HCT116 (cell line): Measurements from ENCODE around the gene NDUFAF2. TPM values are rescaled to one million over a fixed set of nuclear protein-coding genes. Genes with fewer than 3 reads are reported as not detected.

Experiments
- ATAC-seq: fragments of 200-7000 bp; cut with Tn5 transposase; 2 replicates; pipeline ENCODE4 v1.9.1; 2020; ENCODE audit warnings: mild to moderate bottlenecking, moderate library complexity
- Bru-seq: library from RNA; stranded (reverse); fragments of 400-500 nt; gene quantifications from one replicate; lab custom pipeline; 2021; lab: Mats Ljungman, UMichigan
- BruChase-seq, 2 experiments: library from RNA; stranded (reverse); fragments of 400-500 nt; gene quantifications; one replicate each; lab custom pipeline; 2021; lab: Mats Ljungman, UMichigan
- BruUV-seq: library from RNA; stranded (reverse); fragments of 400-500 nt; replicated peaks from 2 replicates; lab custom pipeline; 2021; lab: Mats Ljungman, UMichigan
- CTCF ChIA-PET: fragments of 300-600 bp; sonication (Branson Sonifier 250); formaldehyde crosslinking; loops from one replicate; lab custom pipeline; 2021; ENCODE audit warnings: antibody characterized with exemption; lab: Charles Lee
- POLR2A ChIA-PET: fragments of 300-600, 350-600 bp; sonication (Branson Sonifier 250); formaldehyde crosslinking; loops from one replicate; lab custom pipeline; 2021; ENCODE audit warnings: antibody characterized with exemption; lab: Charles Lee
- RAD21 ChIA-PET, 2 experiments: fragments of 300-600 bp; sonication (Branson Sonifier 250); formaldehyde crosslinking; loops; one replicate each; lab custom pipeline; 2023; ENCODE audit warnings: low total read pairs in 2 of 2; ENCODE audit not compliant: uncharacterized antibody in 2 of 2, unreplicated experiment in 2 of 2, low non-redundant PET in 1 of 2; lab: Charles Lee
- DNase-seq: peaks from one replicate; pipeline ENCODE4 v3.0.0-alpha.2; 2010; ENCODE audit warnings: low read depth, low spot score
- H2AFZ ChIP-seq: fragments of 200-600 bp; shearing (Covaris generic), sonication (generic); 2 replicates; pipeline ENCODE4 v1.6.1; 2017; ENCODE audit warnings: low read depth, mixed run types, mixed read lengths, antibody characterized with exemption, low read length; ENCODE audit not compliant: poor library complexity, severe bottlenecking
- H3K27ac ChIP-seq: 2 replicates; pipeline ENCODE4 v1.5.1; 2012; ENCODE audit warnings: low read depth, low read length
- H3K27me3 ChIP-seq: fragments of 200-600 bp; sonication (generic); 2 replicates; pipeline ENCODE4 v1.6.1; 2016; ENCODE audit warnings: mixed run types, low read length, mixed read lengths; ENCODE audit not compliant: insufficient read depth
- H3K36me3 ChIP-seq, 2 experiments: fragments of 200-500 bp in 1 of 2; fragments of 200-600 bp in 1 of 2; sonication (Bioruptor generic) in 1 of 2; sonication (generic) in 1 of 2; 2 replicates each; pipeline versions ENCODE4 v1.5.1 to v1.6.1; 2014 to 2016; ENCODE audit warnings: low read length in 2 of 2, inconsistent platforms in 1 of 2, mixed read lengths in 1 of 2, mixed run types in 1 of 2; ENCODE audit not compliant: insufficient read depth in 2 of 2, control insufficient read depth in 1 of 2
- H3K4me1 ChIP-seq, 2 experiments: fragments of 200-600 bp in 1 of 2; sonication (generic) in 1 of 2; 2 replicates each; pipeline versions ENCODE4 v1.5.1 to v1.6.1; 2012 to 2017; ENCODE audit warnings: low read length in 2 of 2, inconsistent platforms in 1 of 2, mild to moderate bottlenecking in 1 of 2, mixed read lengths in 1 of 2, mixed run types in 1 of 2, moderate library complexity in 1 of 2; ENCODE audit not compliant: insufficient read depth in 2 of 2, control insufficient read depth in 1 of 2
- H3K4me2 ChIP-seq: fragments of 200-600 bp; sonication (generic); 2 replicates; pipeline ENCODE4 v1.6.1; 2017; ENCODE audit warnings: mixed run types, low read length, mixed read lengths
- H3K4me3 ChIP-seq, 2 experiments: fragments of 200-600 bp in 1 of 2; sonication (generic) in 1 of 2; replicated peaks in 1 of 2; 2 replicates each; pipeline ENCODE4 v1.5.1; 2011 to 2016; ENCODE audit warnings: low read length in 2 of 2, control low read depth in 1 of 2, low read depth in 1 of 2, mild to moderate bottlenecking in 1 of 2, mixed read lengths in 1 of 2, mixed run types in 1 of 2
- H3K79me2 ChIP-seq: fragments of 200-600 bp; sonication (generic); 2 replicates; pipeline ENCODE4 v1.6.1; 2017; ENCODE audit warnings: mild to moderate bottlenecking, mixed run types, low read length, moderate library complexity, mixed read lengths; ENCODE audit not compliant: insufficient read depth
- H3K9ac ChIP-seq: fragments of 200-600 bp; sonication (generic); 2 replicates; pipeline ENCODE4 v1.6.1; 2016; ENCODE audit warnings: low read length, mixed read lengths
- H3K9me2 ChIP-seq: fragments of 200-600 bp; sonication (generic), shearing (Covaris generic); 2 replicates; pipeline ENCODE4 v1.6.1; 2017; ENCODE audit warnings: mixed run types, mild to moderate bottlenecking, moderate library complexity; ENCODE audit not compliant: insufficient read depth
- H3K9me3 ChIP-seq, 2 experiments: fragments of 200-500 bp in 1 of 2; fragments of 200-600 bp in 1 of 2; sonication (Bioruptor generic) in 1 of 2; sonication (generic) in 1 of 2; 2 replicates each; pipeline ENCODE4 v1.6.1; 2014 to 2017; ENCODE audit warnings: low read length in 2 of 2, mixed read lengths in 2 of 2, inconsistent platforms in 1 of 2, low read depth in 1 of 2, mild to moderate bottlenecking in 1 of 2, mixed run types in 1 of 2, moderate library complexity in 1 of 2; ENCODE audit not compliant: control insufficient read depth in 1 of 2, insufficient read depth in 1 of 2
- H4K20me1 ChIP-seq: fragments of 200-600 bp; sonication (generic), shearing (Covaris generic); 2 replicates; pipeline ENCODE4 v1.6.1; 2017; ENCODE audit warnings: mixed run types, mild to moderate bottlenecking, moderate library complexity; ENCODE audit not compliant: insufficient read depth
- CBX3 ChIP-seq: IDR thresholded peaks from 2 replicates; pipeline ENCODE4 v1.6.1; 2012; ENCODE audit warnings: low read depth
- ELF1 ChIP-seq: IDR thresholded peaks from 2 replicates; pipeline ENCODE4 v1.6.1; 2012; ENCODE audit warnings: low read depth, borderline replicate concordance
- FOSL1 ChIP-seq: IDR thresholded peaks from 2 replicates; pipeline ENCODE4 v1.6.1; 2012; ENCODE audit warnings: low read depth
- POLR2AphosphoS5 ChIP-seq: IDR thresholded peaks from 2 replicates; pipeline ENCODE4 v1.6.1; 2011; ENCODE audit warnings: mild to moderate bottlenecking, low read depth, low read length, moderate library complexity
- RAD21 ChIP-seq: IDR thresholded peaks from 2 replicates; pipeline ENCODE4 v1.6.1; 2012; ENCODE audit warnings: low read depth, mild to moderate bottlenecking
- SIN3A ChIP-seq: IDR thresholded peaks from 2 replicates; pipeline ENCODE4 v1.6.1; 2012; ENCODE audit warnings: low read depth
- TCF7L2 ChIP-seq: IDR thresholded peaks from 2 replicates; pipeline ENCODE4 v1.7.0; 2011; ENCODE audit warnings: borderline replicate concordance, inconsistent platforms; ENCODE audit not compliant: insufficient read depth, insufficient read length; ENCODE audit errors: extremely low read depth
- YY1 ChIP-seq: IDR thresholded peaks from 2 replicates; pipeline ENCODE4 v1.6.1; 2011; ENCODE audit warnings: low read length, low read depth, moderate library complexity, mild to moderate bottlenecking; ENCODE audit not compliant: insufficient replicate concordance; ENCODE audit errors: extremely low read depth
- intact Hi-C: fragments of 100-400 bp; cut with micrococcal nuclease; formaldehyde crosslinking; loops from 2 replicates; pipeline ENCODE4 v1.10.0; 2022
- long read RNA-seq: library from polyadenylated mRNA; unstranded; transcript quantifications from one replicate; pipeline ENCODE4 v2.0.0, GENCODE V29; 2021; ENCODE audit not compliant: unreplicated experiment
- polyA plus RNA-seq: library from polyadenylated mRNA; unstranded; fragments of >200 nt; gene quantifications from 2 replicates; pipeline ENCODE4 v1.2.1, GENCODE V29; 2012; ENCODE audit warnings: missing spikeins
- total RNA-seq: library from RNA; stranded (reverse); gene quantifications from one replicate; pipeline ENCODE4 v1.2.1, GENCODE V29; 2021; ENCODE audit not compliant: unreplicated experiment
- TF ChIP-seq, protein P1 (sequence below): IDR thresholded peaks from 2 replicates; pipeline ENCODE4 v1.6.1; 2012; ENCODE audit warnings: low read depth
- TF ChIP-seq, protein P2 (sequence below): IDR thresholded peaks from 2 replicates; pipeline ENCODE4 v1.6.1; 2012
- TF ChIP-seq, protein P3 (sequence below): IDR thresholded peaks from 2 replicates; pipeline ENCODE4 v1.6.1; 2011; ENCODE audit warnings: mild to moderate bottlenecking, low read length, moderate library complexity; ENCODE audit not compliant: insufficient replicate concordance; ENCODE audit errors: extremely low read depth
- TF ChIP-seq, protein P4 (sequence below): IDR thresholded peaks from 2 replicates; pipeline ENCODE4 v1.6.1; 2012

Gene NDUFAF2, protein sequence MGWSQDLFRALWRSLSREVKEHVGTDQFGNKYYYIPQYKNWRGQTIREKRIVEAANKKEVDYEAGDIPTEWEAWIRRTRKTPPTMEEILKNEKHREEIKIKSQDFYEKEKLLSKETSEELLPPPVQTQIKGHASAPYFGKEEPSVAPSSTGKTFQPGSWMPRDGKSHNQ
- total RNA-seq (36.9 TPM), Bru-seq, nascent RNA (percentile 77 among the genes with signal in this experiment), BruChase-seq, experiment 1, labeled RNA remaining after a 6-hour chase (percentile 48 among the genes with signal in this experiment), BruChase-seq, experiment 2, labeled RNA remaining after a 2-hour chase (percentile 54 among the genes with signal in this experiment)
- polyA plus RNA-seq = 25.4 and 27.6 TPM in 2 replicates
- long read RNA-seq, transcript NDUFAF2-201 (4 exons, 719 nt) = major isoform, 21 of 36 reads
- long read RNA-seq, partial matches to known transcripts = 8 of 36 reads
- long read RNA-seq, other reads (novel, unspliced or antisense) = 5 of 36 reads

DNA sequence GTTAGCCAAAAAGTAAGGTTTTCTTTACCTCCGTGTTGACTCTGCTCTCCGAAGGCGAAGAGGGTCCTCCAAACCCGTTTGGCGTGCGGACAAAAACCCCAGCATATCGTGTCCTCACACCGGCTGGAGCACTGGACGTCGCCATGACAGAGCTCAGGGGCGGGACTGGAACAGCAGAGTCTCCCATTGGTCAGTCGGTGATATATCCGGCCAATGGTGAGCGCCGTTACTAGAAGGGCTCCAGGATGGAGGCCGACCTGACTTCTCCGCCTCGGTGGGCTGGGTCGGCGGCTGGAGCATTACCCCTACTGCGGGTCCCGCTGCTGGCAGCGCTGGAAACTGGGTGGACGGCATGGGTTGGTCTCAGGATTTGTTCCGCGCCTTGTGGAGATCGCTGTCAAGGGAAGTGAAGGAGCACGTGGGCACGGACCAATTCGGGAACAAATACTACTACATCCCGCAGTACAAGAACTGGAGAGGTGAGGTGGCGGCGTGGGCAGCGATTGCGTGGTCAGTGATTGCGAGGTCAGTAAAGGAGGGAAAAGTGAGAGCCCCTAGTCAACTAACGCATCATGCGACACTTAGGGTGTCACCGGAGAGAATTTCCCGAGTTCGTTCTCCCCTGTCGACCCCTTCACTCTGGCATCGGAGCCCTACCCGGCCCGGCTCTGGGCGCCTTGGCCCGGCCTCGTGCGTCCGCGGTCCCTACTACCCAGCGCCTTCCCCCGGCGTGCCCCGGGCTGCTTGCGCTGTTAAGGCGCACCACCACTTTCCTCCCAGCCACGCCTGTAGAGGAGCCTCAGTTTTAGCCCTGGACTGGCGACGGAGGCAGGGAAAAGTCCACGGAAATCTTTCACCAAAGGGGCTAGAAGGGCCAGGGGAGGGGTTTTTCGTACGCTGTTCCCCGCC, at the start of gene NDUFAF2, which contains the start of gene ERCC8:
Gene NDUFAF2, plus strand, starts transcription at position 302 of the 909 bp plus-strand sequence. Its CDS starts 51 bp downstream, at position 353.
Gene ERCC8, minus strand, starts transcription at position 167 of the 909 bp plus-strand sequence. Its CDS starts 62 bp downstream, at position 105.
- ChIA-PET CTCF (interaction anchor here (1.5 to 2.5 kb wide), 2 partner anchors 14 to 16 kb away, joined by 3 to 9 read pairs; no protein-coding TSS in a partner anchor), POLR2A (interaction anchor here (0.9 kb wide), 1 partner anchor 245 kb away, joined by 4 read pairs; the partner anchor contains the start of gene DEPDC1B), RAD21 (no interaction called here)
- intact Hi-C loops = loop anchor here (1.0 kb wide), 1 partner anchor 268 kb away; no protein-coding TSS in a partner anchor
- DNase-seq (peak; percentile 84), ATAC-seq (peak; percentile 93)
- no peaks in the 10 kb centered on the region for H3K27me3 ChIP-seq
- H3K4me2 ChIP-seq = peak within 1 kb of the TSS; percentile 93
- BruUV-seq = TSS peak; percentile 54
- no peaks in the 10 kb centered on the region for H4K20me1 ChIP-seq
- peaks cover 8 to 13% of the 10 kb centered on the region in 2 experiments; a peak in 2 of 4 replicates for H3K4me1 ChIP-seq
- no peaks in the 10 kb centered on the region for H3K9me3 ChIP-seq
- peak within 1 kb of the TSS; percentile 60 for H2AFZ ChIP-seq
- H3K27ac ChIP-seq = peak within 1 kb of the TSS; percentile 38
- H3K36me3 ChIP-seq = no peaks in the 10 kb centered on the region
- peak within 1 kb of the TSS; percentile 85 to 87 for H3K4me3 ChIP-seq
- H3K9ac ChIP-seq = peak within 1 kb of the TSS; percentile 78
- no peaks in the 10 kb centered on the region for H3K9me2 ChIP-seq
- peaks cover 91% of the 10 kb centered on the region for H3K79me2 ChIP-seq
- TF ChIP-seq SIN3A (peak; percentile 92), TCF7L2 (no peak), RAD21 (no peak), CBX3 (0 out of 2 replicates have a peak, but pooled peaks have one; percentile 4), FOSL1 (no peak), POLR2AphosphoS5 (peak; percentile 72), ELF1 (no peak), YY1 (peak; percentile 97)
- TF ChIP-seq, protein P1, sequence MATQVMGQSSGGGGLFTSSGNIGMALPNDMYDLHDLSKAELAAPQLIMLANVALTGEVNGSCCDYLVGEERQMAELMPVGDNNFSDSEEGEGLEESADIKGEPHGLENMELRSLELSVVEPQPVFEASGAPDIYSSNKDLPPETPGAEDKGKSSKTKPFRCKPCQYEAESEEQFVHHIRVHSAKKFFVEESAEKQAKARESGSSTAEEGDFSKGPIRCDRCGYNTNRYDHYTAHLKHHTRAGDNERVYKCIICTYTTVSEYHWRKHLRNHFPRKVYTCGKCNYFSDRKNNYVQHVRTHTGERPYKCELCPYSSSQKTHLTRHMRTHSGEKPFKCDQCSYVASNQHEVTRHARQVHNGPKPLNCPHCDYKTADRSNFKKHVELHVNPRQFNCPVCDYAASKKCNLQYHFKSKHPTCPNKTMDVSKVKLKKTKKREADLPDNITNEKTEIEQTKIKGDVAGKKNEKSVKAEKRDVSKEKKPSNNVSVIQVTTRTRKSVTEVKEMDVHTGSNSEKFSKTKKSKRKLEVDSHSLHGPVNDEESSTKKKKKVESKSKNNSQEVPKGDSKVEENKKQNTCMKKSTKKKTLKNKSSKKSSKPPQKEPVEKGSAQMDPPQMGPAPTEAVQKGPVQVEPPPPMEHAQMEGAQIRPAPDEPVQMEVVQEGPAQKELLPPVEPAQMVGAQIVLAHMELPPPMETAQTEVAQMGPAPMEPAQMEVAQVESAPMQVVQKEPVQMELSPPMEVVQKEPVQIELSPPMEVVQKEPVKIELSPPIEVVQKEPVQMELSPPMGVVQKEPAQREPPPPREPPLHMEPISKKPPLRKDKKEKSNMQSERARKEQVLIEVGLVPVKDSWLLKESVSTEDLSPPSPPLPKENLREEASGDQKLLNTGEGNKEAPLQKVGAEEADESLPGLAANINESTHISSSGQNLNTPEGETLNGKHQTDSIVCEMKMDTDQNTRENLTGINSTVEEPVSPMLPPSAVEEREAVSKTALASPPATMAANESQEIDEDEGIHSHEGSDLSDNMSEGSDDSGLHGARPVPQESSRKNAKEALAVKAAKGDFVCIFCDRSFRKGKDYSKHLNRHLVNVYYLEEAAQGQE = no peak
- TF ChIP-seq, protein P2, sequence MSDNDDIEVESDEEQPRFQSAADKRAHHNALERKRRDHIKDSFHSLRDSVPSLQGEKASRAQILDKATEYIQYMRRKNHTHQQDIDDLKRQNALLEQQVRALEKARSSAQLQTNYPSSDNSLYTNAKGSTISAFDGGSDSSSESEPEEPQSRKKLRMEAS = peak; percentile 85
- TF ChIP-seq, protein P3, sequence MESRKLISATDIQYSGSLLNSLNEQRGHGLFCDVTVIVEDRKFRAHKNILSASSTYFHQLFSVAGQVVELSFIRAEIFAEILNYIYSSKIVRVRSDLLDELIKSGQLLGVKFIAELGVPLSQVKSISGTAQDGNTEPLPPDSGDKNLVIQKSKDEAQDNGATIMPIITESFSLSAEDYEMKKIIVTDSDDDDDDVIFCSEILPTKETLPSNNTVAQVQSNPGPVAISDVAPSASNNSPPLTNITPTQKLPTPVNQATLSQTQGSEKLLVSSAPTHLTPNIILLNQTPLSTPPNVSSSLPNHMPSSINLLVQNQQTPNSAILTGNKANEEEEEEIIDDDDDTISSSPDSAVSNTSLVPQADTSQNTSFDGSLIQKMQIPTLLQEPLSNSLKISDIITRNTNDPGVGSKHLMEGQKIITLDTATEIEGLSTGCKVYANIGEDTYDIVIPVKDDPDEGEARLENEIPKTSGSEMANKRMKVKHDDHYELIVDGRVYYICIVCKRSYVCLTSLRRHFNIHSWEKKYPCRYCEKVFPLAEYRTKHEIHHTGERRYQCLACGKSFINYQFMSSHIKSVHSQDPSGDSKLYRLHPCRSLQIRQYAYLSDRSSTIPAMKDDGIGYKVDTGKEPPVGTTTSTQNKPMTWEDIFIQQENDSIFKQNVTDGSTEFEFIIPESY = no peak
- TF ChIP-seq, protein P4, sequence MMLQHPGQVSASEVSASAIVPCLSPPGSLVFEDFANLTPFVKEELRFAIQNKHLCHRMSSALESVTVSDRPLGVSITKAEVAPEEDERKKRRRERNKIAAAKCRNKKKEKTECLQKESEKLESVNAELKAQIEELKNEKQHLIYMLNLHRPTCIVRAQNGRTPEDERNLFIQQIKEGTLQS = no peak
